NCI-H1092 (cell line): ENCODE data around the gene BLOC1S1.

Experiments
- DNase-seq: peaks from one replicate; lab custom pipeline; 2025; lab: John Stamatoyannopoulos, UW

The BLOC1S1 gene

DNA sequence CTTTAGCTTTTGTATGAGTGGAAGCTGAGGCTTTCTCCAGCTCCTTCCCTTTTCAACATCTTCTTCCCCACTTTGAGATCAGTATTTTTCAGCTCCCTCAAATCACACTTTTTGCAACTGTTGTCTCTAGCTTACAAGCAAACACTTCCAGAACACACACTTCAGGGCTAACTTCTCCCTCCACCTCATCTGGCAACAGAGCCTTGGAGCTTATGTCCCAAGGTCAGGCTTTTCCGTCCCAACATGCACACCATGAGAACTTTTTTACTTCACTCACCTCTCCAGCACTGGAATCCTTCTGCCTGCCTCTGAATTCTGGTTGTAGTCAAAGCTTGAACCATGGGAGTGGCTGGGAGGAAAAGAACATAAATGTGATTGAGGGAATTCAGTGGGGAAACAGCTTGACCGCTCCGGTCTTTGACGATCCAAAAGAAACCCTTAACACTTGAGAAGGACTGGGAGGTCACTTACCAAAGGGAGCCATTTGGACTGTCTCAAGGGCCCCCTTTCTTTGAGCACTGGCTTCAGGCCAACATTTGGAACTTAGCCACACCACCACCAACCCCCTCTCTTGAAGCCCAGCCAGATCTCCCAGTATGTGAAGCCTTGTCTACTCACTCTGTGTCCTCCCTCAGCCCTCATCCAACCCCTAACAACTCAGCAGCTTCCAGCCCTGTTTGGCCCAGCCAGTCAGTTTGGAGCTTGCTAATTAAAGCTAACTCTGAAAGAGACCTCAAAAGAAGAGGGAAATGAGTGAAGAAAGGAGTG is 3.9 kb upstream of the BLOC1S1 start:
- DNase-seq, result no peak

DNA sequence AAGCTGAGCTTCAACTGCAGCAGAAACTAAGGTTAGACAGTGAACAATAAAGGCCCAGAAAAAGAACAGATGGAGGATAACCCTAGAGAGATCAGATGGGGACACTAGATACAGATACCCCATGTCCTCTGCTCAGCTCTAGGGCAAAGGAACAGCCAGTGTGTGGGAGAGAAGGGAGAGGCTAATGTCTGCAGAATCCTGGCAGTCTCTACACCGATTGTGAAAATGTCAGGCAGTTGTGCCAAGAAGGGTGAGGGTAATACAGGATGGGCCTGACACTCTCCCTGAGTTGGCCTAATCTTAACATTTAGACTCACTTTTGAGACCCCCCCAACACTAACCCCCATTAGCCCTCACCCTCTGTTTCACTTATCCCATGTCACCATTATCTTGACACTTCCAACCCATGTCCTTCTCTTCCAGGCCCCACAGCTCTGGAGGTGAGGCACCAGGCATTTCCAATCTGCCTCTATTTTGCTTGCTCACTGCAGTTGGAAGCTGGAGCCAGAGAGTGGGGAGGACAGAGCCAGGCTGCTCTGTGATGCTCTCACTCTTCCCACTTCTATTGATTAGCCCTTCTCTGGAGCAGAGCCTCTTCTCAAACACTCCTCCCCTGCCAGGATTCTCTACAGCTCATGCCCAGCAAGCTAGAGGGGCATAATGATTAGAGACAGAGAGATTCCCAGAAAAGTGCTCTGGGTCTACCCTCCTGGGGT is 3.0 kb upstream of the BLOC1S1 start:
- no peak for DNase-seq

DNA sequence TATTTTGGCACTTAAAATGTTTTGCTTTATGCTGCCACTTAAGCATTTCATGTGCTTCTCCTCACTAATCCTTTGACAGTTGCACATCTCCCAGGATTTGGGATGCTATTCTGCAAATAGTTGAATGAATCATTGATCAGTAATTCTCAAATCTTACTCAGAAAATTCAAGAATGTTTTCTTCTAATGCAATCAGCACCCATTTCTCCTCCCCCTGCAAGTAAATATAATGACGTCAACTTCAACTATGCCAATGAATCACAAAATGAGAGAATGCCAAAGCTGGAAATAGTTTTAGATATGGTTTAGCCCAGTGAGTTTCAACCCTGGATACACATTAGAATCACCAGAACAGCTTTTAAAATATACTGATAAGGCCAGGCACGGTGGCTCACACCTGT is 2.1 kb upstream of the BLOC1S1 start:
- DNase-seq, result no peak

DNA sequence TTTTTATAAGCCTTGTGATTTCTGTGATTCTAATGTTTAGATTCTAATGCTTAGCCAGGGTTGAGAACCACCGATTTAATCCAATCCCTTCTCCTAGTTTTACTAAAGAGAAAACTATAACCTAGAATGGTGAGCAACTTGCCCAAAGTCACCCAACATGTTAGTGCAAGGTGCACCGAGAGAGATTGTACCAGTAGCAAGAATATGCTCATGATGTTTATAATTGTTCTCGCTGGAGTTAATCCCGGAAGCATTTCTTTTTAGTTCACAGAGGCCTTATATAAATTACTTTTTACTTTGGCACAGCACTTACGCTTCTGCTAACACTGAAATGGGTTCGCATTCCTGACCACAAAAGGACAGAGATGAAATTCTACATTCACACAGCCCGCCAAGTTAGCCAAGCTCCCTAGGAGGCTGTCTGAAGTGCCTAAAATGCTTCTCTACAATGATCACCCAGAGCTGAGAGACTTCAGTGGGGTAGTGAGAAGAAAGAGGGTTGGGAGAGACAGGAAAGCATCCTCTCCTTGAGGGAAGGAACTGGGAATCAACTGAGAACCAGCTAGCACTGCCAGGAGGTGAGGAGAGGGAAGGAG is 579 bp upstream of the BLOC1S1 start:
- no peak for DNase-seq

DNA sequence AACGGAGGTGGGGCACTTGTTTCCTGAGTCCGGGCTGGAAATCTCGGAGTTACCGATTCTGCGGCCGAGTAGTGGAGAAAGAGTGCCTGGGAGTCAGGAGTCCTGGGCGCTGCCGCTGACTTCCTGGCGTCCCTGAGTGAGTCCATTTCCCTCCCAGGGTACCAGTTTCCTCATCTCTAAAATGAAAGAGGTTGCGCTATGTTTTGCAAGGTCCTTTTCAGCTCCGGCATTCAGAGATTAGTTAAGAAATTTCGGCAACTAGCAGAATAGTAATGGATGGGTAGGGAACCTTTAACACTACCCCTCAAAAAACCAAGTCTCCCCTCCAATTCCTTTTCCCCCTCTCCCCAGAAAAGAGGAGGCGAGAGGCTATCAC is 724 bp downstream of the BLOC1S1 start:
- no peak for DNase-seq

DNA sequence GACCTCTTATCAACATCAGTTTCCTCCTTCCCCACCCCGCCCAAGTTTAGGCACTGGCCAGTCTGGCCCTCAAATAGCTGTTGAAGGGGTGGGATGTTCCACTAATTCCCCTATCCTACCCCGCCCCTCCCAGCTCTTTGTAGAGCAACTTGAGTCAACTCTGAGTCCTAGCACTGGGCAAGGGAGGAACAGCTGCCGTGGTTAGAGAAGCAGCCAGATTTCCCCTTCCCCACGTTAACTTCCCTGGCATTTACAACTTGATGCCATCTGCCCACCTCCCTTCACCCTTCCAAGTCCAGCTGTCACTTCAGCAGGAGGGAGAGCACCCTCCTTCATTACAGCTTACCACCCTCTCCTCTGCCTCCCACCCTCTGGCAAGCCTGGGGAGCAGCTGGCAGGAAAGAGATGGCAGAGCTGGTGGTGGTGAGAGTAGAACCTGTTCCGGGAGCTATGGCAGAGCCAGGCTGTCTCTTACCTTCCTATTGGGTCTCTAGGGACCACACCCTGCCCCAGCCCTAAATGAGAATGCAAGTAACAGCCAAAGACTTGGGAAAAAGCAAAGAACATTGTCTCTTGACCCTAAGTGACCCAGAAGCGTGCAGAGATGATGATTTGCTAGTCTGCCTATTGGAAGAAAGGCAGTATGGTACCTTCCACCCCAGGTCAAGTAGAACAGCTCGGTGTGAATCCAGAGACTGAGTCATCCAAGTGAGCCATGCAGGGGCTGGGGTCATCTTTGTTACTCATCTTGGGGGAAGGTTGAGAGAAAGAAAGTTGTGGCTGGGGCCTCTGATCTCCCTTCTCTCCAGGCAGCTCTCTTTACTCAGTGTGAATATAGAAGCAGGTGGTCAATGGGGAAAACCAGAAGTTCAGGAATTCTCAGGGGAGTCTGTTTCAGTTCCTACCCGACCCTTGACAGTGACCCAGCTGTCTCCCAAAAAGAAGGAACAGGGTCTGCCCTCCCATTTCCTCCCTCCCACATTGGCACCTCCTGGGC is 1.5 kb downstream of the BLOC1S1 start:
- no peak for DNase-seq

DNA sequence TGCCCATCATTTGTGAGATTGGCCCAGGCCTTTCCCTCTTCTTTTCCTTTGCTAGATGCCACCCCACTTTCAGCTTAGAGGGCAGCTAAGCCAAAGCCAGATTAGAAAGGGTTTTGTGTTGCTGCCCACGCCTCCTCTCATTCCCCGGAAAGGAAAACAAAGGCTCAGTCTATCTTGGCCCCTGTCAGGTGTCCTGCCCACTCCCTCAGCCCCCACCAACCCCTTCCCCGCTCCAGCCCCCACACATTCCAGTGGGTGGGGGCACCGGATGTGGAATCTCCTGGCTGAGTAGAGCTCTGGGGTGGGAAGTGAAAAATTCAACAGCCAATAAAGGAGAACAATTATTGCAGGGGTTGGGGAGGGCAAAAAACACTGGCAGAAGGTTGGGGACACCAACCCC is 2.2 kb downstream of the BLOC1S1 start:
- no peak for DNase-seq

DNA sequence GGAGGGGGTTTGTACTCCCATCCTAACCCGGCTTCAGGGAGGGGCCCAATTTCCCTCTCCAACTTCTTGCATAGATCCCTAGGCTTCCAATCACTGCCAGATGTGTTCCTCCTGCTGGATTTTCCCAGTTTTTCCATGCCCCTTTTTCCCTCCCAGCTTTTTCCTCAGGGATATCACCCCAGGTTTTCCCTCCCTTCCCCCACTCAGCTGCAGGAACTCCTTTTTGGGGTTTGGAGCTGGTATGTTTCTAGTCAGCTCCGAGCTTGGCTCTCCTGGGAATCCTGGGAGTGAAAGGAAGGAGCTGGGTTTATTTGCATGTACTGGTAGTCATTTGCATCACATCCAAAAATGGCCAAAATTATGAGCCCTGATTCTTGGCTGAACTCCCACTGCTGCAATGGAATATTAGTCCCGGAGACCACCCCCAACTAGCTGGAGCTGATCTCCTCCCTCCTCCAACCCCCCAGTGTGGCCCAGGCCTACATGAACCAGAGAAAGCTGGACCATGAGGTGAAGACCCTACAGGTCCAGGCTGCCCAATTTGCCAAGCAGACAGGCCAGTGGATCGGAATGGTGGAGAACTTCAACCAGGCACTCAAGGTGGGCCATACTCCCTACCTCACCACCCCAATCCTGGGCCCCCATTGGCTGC is 2.9 kb downstream of the BLOC1S1 start:
- DNase-seq, result no peak

DNA sequence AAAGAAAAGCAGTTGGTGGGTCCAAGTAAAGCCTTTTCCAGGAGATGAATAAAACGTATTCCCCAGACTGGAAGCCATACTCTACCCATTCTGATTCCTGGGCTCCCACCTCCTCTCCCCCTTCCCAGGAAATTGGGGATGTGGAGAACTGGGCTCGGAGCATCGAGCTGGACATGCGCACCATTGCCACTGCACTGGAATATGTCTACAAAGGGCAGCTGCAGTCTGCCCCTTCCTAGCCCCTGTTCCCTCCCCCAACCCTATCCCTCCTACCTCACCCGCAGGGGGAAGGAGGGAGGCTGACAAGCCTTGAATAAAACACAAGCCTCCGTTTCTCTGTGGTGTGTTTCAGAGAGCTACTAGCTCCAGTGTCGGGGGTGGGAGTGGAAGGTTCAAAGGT is 3.5 kb downstream of the BLOC1S1 start:
- no peak for DNase-seq

DNA sequence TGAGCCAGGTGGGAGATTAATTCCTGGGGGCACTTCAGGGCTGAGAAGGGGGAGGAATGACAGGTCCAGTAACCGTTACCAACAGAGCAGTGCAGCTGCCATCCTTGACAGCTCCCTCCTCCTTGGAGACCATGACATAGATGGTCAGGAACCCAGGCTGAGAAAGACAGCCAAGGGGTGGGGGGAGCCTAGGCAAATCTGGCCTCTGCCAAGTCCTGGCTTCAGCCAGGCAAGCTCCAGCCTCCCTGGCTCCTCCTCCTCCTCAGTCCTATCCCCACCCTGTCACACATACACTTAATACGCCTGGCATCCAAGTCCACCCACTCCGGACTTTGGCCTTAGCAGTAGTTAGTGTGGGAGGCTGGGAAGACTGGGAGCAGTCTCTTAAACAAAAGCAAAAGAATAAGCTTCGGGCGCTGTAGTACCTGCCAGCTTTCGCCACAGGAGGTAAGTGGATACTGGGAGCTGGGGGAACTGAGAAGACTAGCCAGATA is 4.3 kb downstream of the BLOC1S1 start, which contains the start of gene RDH5:
TSS of gene RDH5 (plus strand) at position 323 of the 494 bp plus-strand sequence. CDS start 792 bp downstream, outside the sequence.
- no peak for DNase-seq

DNA sequence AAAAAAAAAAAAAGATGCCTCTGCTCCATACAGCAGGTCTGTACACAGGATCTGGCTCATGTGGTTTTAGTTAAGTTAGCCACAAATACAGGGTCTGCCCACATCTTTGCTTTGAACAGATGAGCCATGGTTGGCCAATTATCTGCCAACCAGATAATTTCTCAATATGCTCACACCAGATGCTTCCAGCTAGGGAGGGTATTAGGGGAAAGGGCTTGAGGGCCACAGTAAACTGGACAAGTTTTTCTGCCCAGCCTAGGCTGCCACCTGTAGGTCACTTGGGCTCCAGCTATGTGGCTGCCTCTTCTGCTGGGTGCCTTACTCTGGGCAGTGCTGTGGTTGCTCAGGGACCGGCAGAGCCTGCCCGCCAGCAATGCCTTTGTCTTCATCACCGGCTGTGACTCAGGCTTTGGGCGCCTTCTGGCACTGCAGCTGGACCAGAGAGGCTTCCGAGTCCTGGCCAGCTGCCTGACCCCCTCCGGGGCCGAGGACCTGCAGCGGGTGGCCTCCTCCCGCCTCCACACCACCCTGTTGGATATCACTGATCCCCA is 5.1 kb downstream of the BLOC1S1 start:
- no peak for DNase-seq

DNA sequence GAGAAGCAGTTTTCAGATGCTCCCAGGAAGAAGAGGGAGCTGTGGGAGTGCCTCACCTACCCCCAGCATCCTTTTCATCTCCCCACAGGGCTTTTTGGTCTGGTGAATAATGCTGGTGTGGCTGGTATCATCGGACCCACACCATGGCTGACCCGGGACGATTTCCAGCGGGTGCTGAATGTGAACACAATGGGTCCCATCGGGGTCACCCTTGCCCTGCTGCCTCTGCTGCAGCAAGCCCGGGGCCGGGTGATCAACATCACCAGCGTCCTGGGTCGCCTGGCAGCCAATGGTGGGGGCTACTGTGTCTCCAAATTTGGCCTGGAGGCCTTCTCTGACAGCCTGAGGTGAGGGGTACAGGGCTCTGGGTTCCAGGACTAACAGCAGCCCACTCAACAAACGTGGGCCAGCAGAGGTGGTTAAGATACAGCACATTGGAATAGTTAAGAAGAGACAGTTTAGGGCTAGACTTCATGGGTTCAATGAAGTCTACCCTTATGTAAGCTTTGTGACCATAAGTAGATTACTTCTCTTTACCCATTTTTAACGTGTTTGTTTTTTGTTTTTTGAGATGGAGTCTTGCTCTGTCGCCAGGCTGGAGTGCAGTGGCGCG is 5.9 kb downstream of the BLOC1S1 start:
- no peak for DNase-seq

DNA sequence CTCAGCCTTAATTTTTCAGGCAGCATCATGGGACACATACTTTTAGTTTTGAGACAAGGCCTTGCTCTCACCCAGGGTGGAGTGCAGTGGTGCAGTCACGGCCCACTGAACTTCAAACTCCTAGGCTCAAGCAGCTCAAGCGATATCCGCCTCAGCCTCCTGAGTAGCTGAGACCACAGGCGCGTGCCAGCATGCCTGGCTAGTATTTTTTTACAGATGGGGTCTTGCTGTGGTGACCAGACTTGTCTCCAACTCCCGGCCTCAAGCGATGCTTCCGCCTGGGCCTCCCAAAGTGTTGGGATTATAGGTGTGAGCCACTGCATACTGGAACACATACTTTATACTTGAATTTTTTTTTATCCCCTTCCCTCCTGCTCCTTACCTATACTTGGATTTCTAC is 7.1 kb downstream of the BLOC1S1 start:
- DNase-seq, result no peak

DNA sequence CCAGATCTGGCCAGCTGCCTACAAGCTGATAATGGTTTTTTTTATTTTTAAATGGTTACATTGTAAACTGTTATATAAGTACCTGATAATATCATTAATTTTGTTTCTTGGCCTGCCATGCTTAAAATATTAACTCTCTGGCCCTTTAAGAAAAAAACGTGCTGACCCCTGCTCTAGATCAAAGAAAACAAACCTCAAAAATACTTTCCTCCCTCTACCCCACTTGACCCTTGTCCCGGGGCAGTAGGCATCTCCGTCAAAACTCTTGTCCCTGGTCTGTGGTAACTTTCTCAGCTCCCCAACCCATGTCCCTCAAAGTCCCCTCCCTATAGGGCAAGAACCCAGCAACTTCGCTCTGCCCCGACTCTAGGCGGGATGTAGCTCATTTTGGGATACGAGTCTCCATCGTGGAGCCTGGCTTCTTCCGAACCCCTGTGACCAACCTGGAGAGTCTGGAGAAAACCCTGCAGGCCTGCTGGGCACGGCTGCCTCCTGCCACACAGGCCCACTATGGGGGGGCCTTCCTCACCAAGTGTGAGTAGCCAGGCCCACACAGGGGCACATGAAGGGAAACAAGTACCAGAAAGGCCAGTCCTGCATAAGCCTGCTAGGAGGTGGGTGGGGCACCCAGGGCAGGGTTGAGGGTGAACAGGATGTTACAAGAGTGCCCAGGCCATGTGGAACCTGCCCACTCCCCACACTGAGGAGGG is 7.8 kb downstream of the BLOC1S1 start:
- DNase-seq, result no peak

DNA sequence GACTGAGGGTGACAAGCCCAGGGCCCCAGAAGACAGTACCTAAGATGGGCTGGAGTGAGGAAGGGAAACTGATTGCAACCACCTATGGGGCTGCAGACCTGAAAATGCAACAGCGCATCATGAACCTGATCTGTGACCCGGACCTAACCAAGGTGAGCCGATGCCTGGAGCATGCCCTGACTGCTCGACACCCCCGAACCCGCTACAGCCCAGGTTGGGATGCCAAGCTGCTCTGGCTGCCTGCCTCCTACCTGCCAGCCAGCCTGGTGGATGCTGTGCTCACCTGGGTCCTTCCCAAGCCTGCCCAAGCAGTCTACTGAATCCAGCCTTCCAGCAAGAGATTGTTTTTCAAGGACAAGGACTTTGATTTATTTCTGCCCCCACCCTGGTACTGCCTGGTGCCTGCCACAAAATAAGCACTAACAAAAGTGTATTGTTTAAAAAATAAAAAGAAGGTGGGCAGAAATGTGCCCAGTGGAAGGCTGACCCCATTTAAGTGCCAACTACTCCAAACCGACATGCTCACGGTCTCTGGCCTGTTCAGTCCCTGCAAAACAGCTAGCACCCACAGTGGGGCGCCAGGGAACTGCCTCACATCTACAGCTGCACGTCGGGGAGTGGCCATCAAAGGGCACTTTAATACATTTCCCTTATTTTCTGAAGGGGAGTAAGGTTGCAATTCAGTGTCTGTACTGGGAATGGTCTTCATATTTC is 8.5 kb downstream of the BLOC1S1 start:
- DNase-seq, result no peak

DNA sequence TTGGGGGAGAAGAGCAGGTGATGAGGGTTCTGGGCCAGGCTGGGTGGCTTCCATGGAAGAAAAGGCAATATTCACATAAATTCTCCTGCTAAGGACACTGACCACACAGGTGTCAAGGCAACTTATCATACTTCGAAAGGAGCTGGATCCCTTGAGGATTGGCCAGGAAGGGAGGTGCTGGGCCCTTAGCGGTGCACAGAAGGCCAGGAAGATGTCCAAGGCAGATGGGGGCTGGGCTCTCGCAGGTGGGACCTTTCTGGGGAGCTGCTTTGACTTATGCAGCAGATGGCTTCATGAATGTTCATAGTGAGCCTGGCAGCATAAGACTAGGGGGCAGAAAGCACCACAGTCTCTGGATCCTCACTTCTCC is 9.1 kb downstream of the BLOC1S1 start:
- no peak for DNase-seq

DNA sequence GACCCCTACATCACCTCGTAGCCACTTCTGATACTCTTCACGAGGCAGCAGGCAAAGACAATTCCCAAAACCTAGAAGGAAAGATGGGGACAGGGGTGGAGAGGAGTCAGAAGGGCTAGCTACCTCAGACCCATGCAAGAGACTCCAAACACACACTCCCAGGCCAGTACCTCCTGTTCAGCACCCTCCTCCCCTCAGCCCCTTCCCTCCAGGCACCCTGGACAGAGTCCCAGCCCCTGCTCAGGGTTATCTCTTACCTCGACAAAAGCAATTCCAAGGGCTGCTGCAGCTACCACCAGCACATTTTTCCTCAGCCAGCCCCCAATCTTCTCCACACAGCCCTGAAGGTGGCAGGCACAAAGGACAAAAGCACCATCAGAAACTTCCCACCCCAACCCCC is 9.7 kb downstream of the BLOC1S1 start:
- DNase-seq, result no peak

DNA sequence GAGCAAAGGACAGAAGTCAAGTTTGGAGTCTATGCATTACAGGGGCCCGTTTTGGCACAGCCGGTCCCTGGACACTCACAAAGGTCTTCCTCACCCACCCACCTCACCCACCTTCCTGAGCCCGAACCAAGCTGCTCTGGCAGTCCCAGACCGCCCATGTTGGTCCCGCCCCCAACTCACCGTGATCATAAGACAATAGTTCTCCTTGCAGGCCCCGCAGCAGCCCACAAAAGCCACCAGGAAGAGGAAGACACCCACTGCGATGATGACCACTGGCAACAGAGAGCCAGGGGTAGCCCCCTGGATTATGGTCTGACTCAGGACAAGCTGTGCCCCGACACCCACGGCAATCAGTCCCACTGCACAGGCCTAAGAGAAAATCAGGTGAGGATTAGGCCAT is 11.1 kb downstream of the BLOC1S1 start:
- DNase-seq, result no peak

DNA sequence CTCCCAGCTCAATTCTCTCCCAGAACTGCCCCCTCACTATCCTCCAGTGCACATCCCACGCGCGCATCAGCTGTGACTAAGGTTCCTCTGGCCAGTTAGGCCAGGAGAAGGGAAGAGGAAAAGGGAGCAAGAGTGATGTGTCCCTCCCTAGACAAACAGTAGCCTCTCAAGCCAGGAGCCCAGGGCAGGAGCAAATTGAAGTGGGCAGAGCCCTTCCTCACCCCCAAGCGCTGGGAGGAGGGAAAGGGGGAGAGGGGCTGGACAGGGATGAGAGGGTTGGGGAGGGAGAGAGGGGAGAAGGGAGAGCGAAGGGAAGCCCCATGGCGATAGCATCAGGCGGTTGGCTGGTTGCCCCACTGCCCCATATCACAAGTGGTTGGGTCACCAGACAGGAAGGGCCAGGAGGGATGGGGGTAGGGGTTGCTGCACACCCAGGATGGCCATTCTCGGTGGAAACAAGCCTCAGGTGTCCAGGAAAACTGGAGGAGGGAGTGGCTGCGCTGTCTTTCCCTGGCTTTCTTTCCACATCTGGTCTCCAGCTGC is 11.9 kb downstream of the BLOC1S1 start:
- no peak for DNase-seq
